ENCODE measurements around the gene GMPR2. TPM values are rescaled to one million over a fixed set of nuclear protein-coding genes. Genes with fewer than 3 reads are reported as not detected.

Gene GMPR2
- total RNA-seq, 1 donor: 87.7 TPM

DNA sequence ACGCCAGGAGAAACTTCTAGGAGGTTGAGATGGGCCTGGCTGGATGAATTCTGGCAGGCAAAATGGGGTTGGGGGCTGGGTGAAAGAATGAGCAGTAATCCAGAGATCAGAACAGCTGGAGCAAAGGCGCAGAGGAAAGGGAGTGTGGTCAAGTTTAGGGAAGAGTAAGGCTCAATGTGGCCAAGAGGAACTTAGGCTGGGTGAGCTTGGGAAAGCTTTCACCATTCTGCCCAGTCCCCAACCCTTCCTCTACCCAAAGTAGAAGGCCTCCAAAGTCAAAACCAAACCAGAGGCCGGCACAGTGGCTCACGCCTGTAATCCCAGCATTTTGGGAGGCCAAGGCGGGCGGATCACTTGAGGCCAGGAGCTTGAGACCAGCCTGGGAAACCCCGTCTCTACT is 48.9 kb downstream of the GMPR2 start:
- no peak overlapping the region for H3K4me3 ChIP-seq (ENCODE audit: low read depth, low read length)
- no peak for DNase-seq (ENCODE audit: low read depth)
- TF ChIP-seq, protein P1, sequence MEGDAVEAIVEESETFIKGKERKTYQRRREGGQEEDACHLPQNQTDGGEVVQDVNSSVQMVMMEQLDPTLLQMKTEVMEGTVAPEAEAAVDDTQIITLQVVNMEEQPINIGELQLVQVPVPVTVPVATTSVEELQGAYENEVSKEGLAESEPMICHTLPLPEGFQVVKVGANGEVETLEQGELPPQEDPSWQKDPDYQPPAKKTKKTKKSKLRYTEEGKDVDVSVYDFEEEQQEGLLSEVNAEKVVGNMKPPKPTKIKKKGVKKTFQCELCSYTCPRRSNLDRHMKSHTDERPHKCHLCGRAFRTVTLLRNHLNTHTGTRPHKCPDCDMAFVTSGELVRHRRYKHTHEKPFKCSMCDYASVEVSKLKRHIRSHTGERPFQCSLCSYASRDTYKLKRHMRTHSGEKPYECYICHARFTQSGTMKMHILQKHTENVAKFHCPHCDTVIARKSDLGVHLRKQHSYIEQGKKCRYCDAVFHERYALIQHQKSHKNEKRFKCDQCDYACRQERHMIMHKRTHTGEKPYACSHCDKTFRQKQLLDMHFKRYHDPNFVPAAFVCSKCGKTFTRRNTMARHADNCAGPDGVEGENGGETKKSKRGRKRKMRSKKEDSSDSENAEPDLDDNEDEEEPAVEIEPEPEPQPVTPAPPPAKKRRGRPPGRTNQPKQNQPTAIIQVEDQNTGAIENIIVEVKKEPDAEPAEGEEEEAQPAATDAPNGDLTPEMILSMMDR (IDR thresholded peaks at IDR 0.05; ENCODE audit: insufficient read depth, low read depth, low read length): no peak

GRCh38 chr14:24282736-24283135 is 50.0 kb downstream of the GMPR2 start:
- TF ChIP-seq, protein P1 (IDR thresholded peaks at IDR 0.05; ENCODE audit: insufficient read depth, low read depth, low read length): no peak
- H3K4me3 ChIP-seq (ENCODE audit: low read depth, low read length): no peak overlapping the region
- DNase-seq (ENCODE audit: low read depth): no peak

DNA sequence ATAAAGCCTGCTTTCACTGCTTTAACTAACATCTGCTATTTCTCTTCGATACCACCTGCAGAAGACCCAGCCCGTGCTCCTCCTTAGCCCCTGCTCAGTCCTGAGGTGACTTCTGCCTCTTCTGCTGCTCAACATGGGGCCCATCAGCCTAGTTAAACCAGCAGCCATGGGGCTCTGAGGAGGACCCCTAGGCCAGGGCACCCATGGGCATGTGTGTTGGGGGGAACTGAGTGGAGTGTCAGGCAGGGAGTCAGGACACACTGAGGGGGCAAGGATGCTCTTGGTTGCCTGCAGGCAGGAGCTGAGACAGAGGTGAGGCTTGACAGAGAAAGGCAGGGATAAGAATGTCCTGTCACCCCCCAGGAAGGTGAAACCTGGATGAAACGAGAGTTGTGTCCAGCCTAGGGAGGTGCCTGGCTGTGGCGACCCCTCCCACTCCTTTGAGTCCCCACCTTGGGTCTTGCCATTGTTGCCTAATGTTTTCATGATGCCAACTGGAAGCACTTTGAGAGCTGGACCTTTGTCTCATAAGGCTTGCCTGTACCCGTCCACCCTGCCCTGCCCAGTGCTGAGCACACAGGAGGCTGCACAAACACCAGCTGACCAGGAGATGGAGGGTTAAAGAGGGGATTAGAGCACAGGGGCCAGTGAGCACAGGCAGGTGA is 51.2 kb downstream of the GMPR2 start:
- DNase-seq (ENCODE audit: low read depth): no peak
- TF ChIP-seq, protein P1 (IDR thresholded peaks at IDR 0.05; ENCODE audit: insufficient read depth, low read depth, low read length): no peak
- no peak overlapping the region for H3K4me3 ChIP-seq (ENCODE audit: low read depth, low read length)

DNA sequence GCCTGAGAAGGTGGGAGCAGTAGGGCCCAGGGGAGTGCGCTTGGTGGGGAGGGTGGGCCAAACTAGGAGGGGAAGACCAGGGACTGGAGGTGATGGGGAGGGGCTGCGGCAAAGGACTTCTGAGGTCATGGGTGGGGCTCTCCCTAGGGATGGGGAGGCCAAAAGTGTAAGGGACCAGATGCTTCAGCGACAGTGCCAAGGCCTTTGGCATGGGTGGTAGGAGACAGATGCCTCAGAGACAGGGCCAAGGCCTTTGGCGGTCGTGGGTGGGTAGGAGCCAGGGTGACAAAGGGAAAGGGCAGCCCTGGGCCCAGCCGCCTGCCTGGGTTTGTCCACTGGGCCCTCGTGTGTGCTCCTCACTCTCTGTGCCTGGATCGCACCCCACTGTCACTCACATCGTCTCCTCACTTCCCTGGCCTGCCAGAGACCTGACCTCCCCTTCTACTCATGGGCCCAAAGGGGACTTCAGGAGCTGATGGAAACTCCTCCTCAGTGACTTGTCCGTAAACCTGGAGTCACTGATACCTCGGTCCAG is 51.8 kb downstream of the GMPR2 start:
- TF ChIP-seq, protein P1 (IDR thresholded peaks at IDR 0.05; ENCODE audit: insufficient read depth, low read depth, low read length): no peak
- DNase-seq (ENCODE audit: low read depth): no peak

DNA sequence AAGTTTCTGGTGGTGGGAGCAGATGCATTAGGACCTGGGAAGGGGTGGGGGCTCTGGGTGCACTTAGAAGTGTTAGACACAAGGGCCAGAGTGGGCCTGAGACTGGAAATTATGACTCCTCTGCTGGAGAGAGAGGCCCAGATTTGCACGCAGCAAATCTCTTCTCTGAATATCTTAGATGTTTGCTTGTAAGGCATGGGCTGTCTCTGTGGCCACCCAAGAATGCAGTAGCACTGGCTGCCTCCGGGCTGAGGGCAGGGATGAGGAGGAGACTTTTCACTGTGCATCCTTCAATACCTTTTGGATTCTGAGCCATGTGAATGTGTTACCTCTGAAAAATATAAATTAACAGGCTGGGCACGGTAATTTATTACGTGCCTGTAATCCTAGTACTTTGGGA is 52.6 kb downstream of the GMPR2 start:
- no peak for DNase-seq (ENCODE audit: low read depth)
- no peak overlapping the region for H3K4me3 ChIP-seq (ENCODE audit: low read depth, low read length)
- TF ChIP-seq, protein P1 (IDR thresholded peaks at IDR 0.05; ENCODE audit: insufficient read depth, low read depth, low read length): no peak

More for the DNA sequence above, 51.8 kb downstream of the GMPR2 start:
- no peak overlapping the region for H3K4me3 ChIP-seq (ENCODE audit: low read depth, low read length)

GRCh38 chr14:24286996-24287395 is 54.3 kb downstream of the GMPR2 start:
- no peak overlapping the region for H3K4me3 ChIP-seq (ENCODE audit: low read depth, low read length)
- TF ChIP-seq, protein P1 (IDR thresholded peaks at IDR 0.05; ENCODE audit: insufficient read depth, low read depth, low read length): no peak
- DNase-seq (ENCODE audit: low read depth): no peak

Small RNA genes lying within 50 kb of the gene (small RNA-seq; reads per million reads assigned to genes)
- gene AL136295.4 (not detected), gene CHMP4A (not detected), gene MDP1 (not detected)

Other genes starting within 250 kb of the GMPR2 start
- gene DHRS4L2, start 244.0 kb upstream of the GMPR2 start, total RNA-seq: 11.7 and 13.2 TPM in 2 replicates
- gene CARMIL3, start 180.9 kb upstream of the GMPR2 start, total RNA-seq: not detected in 2 replicates
- gene CPNE6, start 161.4 kb upstream of the GMPR2 start, total RNA-seq: not detected in 2 replicates
- 13.0 and 33.2 TPM in 2 replicates for gene PCK2, start 138.6 kb upstream of the GMPR2 start, total RNA-seq
- gene DCAF11, start 118.2 kb upstream of the GMPR2 start, total RNA-seq: 45.1 and 47.9 TPM in 2 replicates
- 0.86 and 1.3 TPM in 2 replicates for gene NRL, start 118.0 kb upstream of the GMPR2 start, total RNA-seq
- not detected in 2 replicates for gene FITM1, start 102.3 kb upstream of the GMPR2 start, total RNA-seq
- 95.7 and 147 TPM in 2 replicates for gene PSME1, start 96.7 kb upstream of the GMPR2 start, total RNA-seq
- gene EMC9, start 91.3 kb upstream of the GMPR2 start, total RNA-seq: 9.9 and 17.4 TPM in 2 replicates
- 141 and 151 TPM in 2 replicates for gene PSME2, start 86.3 kb upstream of the GMPR2 start, total RNA-seq
- gene RNF31, start 85.4 kb upstream of the GMPR2 start, total RNA-seq: 37.4 and 38.0 TPM in 2 replicates
- 67.6 and 96.7 TPM in 2 replicates for gene IRF9, start 71.7 kb upstream of the GMPR2 start, total RNA-seq
- gene REC8, start 60.8 kb upstream of the GMPR2 start, total RNA-seq: 4.2 and 4.7 TPM in 2 replicates
- gene IPO4, start 44.1 kb upstream of the GMPR2 start, total RNA-seq: 39.6 and 41.9 TPM in 2 replicates
- gene TM9SF1, start 37.5 kb upstream of the GMPR2 start, total RNA-seq: 64.4 and 96.3 TPM in 2 replicates
- under 0.01 and 0.32 TPM in 2 replicates for gene TSSK4, start 27.2 kb upstream of the GMPR2 start, total RNA-seq
- 13.8 and 15.8 TPM in 2 replicates for gene CHMP4A, start 19.4 kb upstream of the GMPR2 start, total RNA-seq
- 8.6 and 15.5 TPM in 2 replicates for gene MDP1, start 16.9 kb upstream of the GMPR2 start, total RNA-seq
- gene NEDD8, start 562 bp upstream of the GMPR2 start, total RNA-seq: 114 and 128 TPM in 2 replicates
- gene TINF2, start 9.7 kb downstream of the GMPR2 start, total RNA-seq: 43.2 and 60.9 TPM in 2 replicates
- 0.64 and 2.2 TPM in 2 replicates for gene TGM1, start 30.2 kb downstream of the GMPR2 start, total RNA-seq
- 25.8 and 28.1 TPM in 2 replicates for gene RABGGTA, start 38.7 kb downstream of the GMPR2 start, total RNA-seq
- gene DHRS1, start 66.9 kb downstream of the GMPR2 start, total RNA-seq: 8.7 and 13.8 TPM in 2 replicates
- 24.5 and 29.4 TPM in 2 replicates for gene NOP9, start 66.9 kb downstream of the GMPR2 start, total RNA-seq
- 1.3 and 3.0 TPM in 2 replicates for gene CIDEB, start 75.0 kb downstream of the GMPR2 start, total RNA-seq
- gene LTB4R2, start 77.2 kb downstream of the GMPR2 start, total RNA-seq: 3.9 and 6.8 TPM in 2 replicates
- gene LTB4R, start 78.6 kb downstream of the GMPR2 start, total RNA-seq: 1.3 and 1.6 TPM in 2 replicates
- gene ADCY4, start 102.1 kb downstream of the GMPR2 start, total RNA-seq: 4.2 and 18.1 TPM in 2 replicates
- gene RIPK3, start 107.1 kb downstream of the GMPR2 start, total RNA-seq: 0.32 and 3.9 TPM in 2 replicates
- gene NFATC4, start 135.3 kb downstream of the GMPR2 start, total RNA-seq: 56.4 and 68.2 TPM in 2 replicates
- gene NYNRIN, start 166.1 kb downstream of the GMPR2 start, total RNA-seq: 11.6 and 15.5 TPM in 2 replicates
- gene CBLN3, start 196.7 kb downstream of the GMPR2 start, total RNA-seq: 1.7 and 2.3 TPM in 2 replicates
- gene KHNYN, start 197.0 kb downstream of the GMPR2 start, total RNA-seq: 43.2 and 47.4 TPM in 2 replicates
- 9.5 and 13.5 TPM in 2 replicates for gene SDR39U1, start 209.8 kb downstream of the GMPR2 start, total RNA-seq

Data from fibroblast of villous mesenchyme (primary cell).